Astrocyte of the hippocampus (primary cell): ENCODE measurements around the gene MRAP.
"Not testable (repeated sequence)": the region's sequence is repeated elsewhere in the genome, so short reads cannot be mapped to it uniquely, and the experiment has no call there.

Experiments
- DNase-seq: peaks from one replicate; pipeline ENCODE4 v3.0.0; 2011; ENCODE audit warnings: low read depth, low spot score

MRAP gene

DNA sequence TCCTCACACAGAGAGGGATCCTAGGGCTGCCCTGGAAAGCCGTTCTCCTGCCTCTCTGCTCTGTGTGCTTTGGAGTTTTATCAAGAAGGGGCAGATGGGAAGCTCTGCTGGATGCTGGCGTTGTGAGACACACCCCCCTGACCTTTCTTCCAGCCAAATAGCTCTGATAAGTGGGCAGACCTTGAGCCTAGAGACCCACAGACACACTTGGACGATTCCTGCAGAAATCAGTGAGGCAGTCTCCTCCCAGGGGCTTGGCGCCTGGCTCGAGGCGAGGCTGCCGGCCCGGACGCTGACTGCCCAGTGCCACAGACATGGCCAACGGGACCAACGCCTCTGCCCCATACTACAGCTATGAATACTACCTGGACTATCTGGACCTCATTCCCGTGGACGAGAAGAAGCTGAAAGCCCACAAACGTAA lies at the start of gene MRAP:
TSS of gene MRAP (plus strand) at position 198 of the 424 bp plus-strand sequence. CDS start at position 315, 117 bp downstream.
- DNase-seq = no peak

DNA sequence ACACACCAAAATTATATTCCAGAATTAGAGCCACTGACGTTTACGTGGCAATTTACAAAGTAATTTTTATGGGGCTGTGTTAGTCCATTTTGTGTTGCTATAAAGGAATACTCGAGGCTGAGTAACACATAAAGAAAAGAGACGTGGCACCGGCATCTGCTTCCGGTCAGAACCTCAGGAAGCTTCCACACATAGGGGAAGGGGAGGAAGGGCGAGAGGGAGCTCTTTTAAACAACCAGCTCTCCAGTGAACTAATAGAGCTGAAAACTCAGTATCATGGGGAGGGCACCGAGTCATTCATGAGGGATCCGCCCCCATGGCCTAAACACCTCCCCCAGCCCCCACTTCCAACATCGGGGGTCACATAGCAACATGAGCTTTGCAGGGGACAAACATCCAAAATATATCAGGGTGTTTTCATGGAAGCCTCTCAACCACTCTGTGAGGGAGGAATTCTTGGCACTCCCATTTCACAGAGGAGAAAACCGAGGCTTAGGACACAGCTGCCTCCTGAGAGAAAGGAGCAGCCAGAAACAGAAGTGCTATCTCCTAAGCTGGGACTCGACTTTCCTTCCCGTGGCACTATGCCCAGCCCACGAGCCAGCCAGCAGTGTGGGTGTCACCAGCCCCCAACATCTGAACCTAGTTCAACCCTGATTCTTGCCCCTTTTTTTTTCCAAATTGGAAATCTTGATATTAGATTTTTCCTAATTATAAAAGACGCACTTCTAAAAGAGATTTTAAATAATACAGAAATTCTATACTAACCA lies 49.0 kb upstream of the MRAP start:
- DNase-seq = no peak

DNA sequence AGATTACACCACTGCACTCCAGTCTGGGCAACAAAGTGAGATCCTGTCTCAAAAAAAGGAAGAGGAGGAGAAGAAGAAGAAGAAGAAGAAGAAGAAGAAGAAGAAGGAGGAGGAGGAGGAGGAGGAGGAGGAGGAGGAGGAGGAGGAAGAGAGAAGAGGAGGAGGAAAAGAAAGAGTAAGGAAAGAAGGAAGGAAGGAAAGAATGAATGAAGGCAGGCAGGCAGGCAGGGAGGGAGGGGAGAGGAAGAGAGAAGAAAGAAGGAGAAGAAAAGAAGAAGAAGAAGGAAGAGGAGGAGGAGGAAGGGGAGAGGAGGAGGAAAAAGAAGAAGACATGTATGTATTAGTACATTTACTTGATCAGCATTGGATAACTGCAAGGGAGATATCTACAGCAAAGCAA lies 46.5 kb upstream of the MRAP start:
- DNase-seq = no peak

DNA sequence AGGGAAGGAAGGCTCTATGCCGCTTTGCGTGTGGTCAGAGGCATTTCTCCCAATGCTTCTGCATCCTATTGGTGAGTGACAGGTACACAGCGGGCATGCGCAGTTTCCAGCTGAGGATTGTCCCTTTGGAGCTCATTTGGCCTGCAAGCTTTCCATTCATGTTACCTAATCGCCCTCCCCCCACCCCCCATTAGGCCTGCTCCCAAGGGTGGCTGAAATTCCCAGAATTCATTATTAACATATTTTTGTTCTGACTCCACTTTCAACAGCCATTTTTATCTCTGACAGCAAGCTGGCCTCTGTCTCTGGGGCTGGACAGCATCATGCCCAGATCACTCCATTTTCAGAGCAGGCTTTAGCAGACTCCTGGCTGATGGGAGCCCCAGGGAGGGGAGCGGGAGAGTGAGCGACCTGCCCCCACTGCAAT lies 45.4 kb upstream of the MRAP start:
- peak; percentile 54 for DNase-seq

DNA sequence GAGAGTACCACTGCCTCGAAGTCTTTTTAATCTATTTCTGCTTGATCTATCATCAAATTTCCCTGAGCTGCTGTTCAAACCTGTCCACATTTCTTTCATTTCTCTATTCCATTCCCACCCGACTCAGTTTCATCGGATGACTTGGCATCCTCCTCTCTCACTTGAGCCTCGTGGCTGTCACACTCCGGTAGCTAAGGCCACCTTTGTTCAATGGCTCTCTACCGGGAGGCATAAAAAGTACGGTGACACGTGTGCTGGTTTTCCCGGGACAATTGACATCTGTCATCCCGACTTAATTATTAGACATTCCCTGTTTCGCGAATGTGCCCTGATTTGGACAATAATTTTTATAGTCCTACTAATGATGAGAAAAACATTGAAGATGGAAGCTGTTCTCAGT lies 42.4 kb upstream of the MRAP start:
- no peak for DNase-seq

DNA sequence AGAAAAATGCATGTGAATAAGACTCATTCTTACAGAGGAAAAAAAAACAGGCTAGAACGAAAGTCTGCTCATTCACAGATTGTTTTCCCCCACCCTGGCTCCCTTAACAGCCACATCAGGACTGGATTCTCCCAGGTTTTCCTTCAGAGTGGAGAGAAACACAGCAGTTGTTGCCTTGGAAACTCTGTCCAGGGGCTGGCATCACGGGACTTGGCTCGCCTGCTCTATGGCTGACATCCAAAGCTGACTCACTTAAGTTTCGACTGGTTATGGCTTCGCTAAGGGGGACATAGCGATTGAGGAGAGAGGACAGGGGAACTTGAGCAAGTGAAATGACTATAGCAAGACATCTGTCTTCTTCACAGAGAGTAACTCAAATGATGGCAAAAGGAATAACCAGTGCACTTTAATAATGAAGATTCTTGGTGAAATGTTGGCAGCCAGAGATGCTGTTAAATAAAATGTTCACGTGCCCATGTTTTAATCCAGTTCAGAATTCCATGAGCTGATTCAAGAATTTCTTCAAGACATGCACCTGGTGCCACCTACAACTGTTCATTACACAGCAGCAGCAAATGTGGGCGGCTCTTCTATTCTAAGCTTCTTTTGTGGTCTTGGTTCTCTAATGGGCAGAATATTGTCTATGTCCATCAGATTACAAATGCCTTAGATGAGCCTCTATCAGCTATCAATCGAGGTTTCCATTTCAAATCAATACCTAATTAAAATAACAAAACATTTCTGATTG lies 41.6 kb upstream of the MRAP start:
- DNase-seq = peak; percentile 96

DNA sequence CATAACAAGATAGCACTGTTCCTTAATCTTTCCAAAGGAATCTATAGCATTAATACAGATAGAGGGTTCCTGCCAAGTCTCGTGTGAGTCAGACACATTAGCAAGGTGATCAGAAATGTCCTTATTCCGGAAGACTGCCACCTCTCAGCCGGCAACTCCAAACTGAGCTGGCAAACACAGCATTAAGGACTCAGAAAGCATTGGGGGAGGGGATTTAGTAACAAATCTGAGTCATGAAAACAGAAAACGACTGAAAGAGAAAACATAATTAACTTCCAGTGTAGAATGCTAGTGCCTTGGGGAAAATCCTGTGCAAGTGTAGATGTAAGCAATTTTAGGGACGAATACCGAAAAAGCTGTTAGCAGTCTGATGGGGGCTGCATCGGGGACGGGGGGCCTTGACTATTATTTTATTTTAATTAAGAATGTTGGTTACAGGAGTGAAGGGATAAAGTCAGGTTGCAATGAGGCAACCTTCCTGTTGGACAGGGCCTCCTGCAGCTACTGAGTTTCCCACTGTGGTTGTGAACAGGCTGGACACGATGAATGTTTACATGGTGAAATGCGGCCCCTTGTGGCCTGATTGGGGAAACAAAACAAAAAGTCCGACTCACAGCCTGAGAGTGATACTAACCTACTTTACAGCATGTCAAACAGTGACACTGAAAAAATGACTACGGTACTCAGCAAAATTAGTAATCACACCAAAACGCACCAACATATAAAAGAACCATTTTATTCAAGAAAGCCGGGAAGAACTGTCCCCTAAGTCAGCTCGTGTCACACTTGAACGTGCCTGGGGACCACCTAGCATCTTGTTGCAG lies 40.5 kb upstream of the MRAP start:
- DNase-seq = peak; percentile 90

DNA sequence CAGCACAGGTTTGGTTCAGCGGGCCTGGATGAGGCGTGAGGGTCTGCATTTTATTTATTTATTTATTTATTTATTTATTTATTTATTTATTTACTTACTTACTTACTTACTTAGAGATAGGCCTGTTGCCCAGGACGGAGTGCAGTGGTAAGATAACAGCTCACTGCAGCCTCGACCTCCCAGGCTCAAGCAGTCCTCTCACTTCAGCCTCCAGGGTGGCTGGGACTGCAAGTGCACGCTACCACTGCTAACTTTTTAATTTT lies 39.9 kb upstream of the MRAP start:
- DNase-seq = not testable (repeated sequence)

DNA sequence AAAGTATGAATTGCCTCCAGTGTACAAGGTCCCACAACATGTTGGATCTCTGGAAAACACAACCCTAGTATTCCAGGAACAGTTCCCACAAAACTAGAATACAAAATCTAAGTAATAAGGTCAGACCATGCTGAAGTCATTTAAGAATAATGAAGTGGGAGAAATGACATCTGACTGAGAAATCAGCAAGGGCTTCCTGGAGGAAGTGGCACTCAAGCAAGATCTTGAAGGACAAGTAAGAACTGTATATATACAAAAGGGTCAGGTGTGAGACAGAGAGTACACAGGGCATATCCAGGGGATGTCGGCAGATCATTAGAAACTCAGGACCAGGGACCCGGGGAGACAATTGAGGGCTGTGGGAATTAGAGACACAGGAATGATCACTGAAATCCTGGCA lies 38.5 kb upstream of the MRAP start:
- DNase-seq = no peak

DNA sequence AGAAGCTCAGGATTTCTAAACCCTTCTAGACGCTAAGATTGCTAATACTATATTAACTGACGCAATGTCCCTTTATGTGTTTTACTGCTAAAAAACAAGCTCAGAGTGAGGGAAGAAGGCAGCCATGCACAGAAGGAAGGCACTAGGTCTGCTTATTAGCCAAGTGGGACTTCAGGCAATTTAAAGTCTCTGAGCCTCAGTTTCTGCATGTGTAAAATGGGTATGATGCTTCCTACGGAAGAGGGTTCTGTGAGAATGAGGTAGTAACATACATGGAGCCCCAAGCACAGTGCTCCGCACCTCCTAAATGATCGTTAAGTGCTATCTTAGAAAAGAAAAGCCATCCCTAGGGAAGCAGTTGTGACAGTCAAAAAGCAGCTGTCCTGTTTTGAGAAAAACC lies 36.7 kb upstream of the MRAP start:
- no peak for DNase-seq

DNA sequence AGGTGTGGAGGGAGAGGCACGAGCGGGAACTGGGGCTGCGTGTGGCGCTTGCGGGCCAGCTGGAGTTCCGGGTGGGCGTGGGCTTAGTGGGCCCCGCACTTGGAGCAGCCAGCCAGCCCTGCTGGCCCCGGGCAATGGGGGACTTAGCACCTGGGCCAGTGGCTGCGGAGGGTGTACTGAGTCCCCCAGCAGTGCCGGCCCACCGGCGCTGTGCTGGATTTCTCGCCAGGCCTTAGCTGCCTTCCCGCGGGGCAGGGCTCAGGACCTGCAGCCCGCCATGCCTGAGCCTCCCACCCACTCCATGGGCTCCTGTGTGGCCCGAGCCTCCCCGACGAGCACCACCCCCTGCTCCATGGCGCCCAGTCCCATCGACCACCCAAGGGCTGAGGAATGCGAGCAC lies 33.3 kb upstream of the MRAP start:
- not testable (repeated sequence) for DNase-seq

DNA sequence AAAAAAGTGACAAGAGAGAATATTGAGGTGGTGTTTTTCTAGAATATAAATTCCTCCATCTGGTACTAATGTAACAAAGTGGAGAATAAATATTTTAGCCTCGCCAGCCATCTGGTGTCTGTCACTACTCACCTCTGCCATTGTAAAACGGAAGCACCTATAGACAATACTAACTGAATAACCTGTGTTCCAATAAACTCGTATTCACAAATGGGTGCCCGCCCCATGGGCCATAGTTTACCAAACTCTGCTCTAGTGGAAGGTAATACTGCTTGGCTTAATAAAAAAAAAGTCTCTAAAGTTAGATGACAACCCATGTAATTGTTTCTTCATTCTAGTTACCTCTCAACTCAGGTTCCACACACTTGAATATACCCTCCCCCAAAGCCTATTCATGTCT lies 27.9 kb upstream of the MRAP start:
- no peak for DNase-seq

DNA sequence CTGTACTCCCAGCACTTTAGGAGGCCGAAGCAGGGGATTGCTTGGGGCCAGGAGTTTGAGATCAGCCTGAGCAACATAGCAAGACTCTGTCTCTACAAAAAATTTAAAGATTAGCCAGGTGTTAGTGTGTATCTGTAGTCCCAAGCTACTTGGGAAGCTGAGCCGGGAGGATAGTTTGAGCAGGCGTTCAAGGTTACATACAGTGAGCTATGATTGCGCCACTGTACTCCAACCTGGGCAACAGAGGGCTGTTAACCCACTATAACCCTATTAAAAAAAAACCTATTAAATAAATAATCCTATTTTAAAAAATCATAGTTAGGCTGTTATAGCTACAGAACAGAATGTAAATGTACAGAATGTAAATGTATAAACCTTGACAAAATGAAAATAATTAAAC lies 22.0 kb upstream of the MRAP start:
- DNase-seq = no peak

DNA sequence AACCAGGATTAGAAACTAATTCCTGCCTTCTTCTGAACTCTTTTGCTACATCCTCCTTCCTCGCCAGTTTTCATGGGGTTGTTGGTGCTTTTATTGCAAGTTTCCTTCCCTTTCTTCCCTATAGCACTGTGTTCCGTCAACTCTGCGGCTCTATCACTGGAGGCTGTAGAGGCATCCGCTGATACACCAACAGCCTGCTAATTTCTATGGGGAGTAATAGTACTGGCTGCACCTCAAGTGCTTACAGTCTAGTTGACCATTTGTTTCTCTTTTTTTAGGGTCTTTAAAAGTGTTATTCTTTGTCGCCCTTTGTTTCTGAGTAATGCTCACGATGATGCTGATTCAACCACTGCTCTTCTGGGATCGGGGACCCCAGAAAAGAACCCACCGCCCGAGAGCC lies 20.6 kb upstream of the MRAP start:
- no peak for DNase-seq

DNA sequence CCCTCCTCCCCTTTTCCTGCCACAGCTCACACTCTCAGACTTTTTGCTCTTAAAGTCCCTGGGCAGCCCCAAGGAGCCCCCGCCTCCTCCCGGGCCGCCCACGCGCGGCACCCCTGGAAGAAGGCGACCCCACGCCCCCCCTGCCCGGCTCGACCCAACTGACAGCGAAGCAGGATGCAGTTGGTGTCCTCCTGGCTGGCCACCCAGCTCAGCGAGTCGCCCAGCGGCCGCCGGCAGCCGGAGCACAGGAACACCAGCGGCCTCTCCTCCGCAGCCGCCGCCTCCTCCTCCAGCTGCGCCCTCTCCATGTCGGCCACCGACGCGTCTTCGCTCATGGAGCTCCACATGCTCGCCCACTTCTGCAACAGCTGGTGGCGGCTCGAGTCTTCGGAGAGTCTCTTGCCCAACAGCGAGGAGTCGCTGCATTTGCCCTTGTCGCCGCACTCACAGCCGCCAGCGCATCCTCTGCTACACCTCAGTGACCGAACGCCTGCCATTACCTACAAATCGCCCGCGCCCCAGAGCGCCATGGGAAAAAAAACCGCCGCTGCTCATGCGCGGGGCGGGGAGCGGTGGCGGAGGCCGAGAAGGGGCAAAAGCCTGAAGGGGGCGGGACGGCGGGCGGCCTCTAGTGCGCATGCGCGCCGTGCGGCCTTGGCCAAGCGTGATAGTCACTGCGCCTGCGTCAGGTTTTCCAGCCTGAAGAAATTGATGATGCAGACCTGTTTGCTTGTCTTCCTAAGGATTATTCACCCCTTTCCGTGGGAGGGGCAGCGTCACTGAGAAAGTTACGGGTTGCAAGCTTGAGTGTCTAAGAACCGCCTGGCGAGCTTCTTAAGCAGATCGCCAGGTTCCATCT lies 19.9 kb upstream of the MRAP start, which contains the start of gene MIS18A:
TSS of gene MIS18A (minus strand) at position 532 of the 859 bp plus-strand sequence. CDS start at position 497, 35 bp downstream.
- DNase-seq = peak; percentile 98

DNA sequence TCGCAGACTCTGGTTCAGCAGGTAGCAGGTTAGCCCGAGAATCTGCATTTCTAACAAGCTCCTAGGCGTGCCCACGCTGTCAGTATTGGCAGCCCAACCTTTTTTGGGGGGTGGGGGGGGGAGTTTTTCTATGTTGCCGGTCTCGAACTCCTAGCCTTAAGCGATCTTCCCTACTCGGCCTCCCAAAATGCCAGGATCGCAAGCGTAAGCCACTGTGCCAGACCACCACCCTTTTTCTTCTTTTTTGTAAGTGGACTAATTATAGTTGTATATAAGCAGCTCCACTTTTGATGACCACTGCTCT lies 19.3 kb upstream of the MRAP start:
- DNase-seq = no peak

DNA sequence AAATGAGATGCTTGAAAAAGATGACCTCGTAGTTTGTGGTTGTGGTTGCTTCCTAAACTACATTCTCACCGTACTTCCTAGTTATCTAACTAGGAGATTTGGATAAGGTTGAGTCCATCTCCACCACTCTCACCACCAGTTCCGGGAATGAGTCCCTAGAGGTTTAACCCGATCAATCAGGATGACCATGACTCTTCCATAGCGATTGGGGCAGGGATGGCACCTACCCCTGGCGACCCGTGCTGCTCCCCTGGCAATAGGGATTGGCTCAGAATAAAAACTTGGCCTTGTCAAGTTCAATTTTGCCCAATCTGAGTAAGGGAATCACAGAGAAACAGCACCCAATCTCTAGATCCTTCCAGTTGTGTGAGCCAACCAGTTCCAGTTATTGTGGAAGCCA lies 17.1 kb upstream of the MRAP start:
- DNase-seq = no peak

DNA sequence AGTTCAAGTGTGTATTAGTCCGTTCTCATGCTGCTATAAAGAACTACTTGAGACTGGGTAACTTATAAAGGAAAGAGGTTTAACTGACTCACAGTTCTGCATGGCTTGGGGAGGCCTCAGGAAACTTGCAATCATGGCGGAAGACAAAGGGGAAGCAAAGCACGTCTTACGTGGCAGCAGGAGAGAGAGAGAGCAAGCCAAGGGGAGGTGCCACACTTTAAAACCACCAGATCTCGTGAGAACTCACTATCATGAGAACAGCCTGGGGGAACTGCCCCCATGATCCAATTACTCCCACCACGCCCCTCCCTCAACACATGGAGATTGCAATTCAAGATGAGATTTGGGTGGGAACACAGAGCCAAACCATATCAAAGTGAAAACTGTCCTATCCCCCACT lies 15.7 kb upstream of the MRAP start:
- DNase-seq = no peak

DNA sequence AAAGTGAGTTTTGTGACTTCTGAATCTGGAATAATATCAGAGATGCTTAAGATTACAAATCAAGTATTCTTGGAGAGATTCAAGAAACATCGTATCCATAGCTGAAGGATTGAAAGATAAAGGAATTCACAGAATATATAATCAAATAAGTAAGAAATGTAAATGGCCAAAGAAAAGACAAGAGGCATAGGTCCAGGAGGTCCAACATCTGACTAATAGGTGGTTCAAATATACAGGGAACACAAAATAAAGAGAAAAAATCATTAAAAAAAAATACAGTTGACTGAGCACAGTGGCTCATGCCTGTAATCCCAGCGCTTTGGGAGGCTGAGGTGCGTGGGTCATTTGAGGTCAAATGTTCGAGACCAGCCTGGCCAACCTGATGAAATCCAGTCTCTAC lies 13.2 kb upstream of the MRAP start:
- no peak for DNase-seq

DNA sequence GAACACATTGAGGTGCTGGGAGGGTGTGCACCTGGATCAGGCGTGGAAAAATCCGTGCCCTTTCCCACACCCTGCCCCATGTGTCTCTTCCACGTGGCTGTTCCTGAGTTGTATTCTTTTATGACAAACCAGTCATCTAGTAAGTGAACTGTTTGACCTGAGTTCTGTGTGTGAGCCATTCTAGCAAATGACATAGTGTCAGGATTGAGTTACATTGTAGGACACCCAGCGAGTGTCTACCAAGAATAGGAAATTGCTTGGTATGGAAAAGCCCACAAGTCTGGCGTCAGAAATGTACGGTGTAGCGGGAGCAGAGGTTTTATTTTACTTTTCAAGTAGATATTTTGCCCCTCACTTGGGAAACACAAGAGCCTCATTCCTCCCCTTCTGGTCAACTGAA lies 1.2 kb upstream of the MRAP start:
- no peak for DNase-seq

DNA sequence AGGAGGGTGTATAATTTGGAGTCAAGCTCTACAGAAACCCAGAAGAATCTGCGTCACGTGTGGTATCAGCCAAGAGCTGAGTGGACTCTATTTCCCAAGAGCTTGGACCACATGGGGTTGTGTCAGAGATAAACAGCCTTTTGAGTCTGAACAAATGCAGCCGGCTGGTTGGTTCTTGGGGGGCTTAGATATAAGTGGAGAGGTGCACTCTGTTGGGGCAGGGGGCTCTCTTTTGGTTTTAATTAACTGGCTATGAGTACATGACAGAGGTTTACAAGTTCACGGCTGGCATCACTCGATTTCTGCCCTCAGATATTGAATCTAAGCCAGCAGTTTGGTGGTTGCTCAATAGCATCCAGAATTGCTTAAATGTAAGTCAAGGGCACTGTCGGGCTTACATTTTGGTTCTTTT lies 501 bp upstream of the MRAP start:
- DNase-seq = no peak

DNA sequence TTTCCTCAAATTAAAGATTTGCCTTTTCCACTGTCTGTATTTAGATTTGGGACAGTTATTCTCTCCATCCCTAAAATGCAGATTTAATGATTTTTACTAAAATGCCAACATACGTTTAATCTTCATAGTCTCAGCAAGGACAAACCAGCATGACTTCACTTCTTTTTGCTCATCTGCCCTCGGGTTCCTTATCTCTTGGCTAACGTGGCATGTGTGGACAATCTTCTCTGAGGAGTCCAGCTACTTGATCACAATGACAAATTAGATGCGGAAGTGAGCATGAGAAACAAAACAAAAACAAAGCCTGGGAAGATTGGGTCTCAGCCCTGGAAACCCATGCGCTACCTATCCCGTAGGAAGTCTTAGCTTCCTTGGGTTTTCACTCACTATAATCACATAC lies 1.0 kb downstream of the MRAP start:
- DNase-seq = no peak
